Activated CD8-positive, alpha-beta memory T cell treated with anti-CD3 and anti-CD28 coated beads, Interleukin-2, amount 50 U/mL, for 24 hours (primary cell): ENCODE results near the gene GPATCH11.

Experiments
- DNase-seq: peaks from one replicate; pipeline ENCODE4 v3.0.0-alpha.2; 2020; ENCODE audit errors: extremely low read depth

Gene GPATCH11

GRCh38 chr2:37083873-37084794 is at the start of gene GPATCH11, which contains the start of gene HEATR5B:
TSS of gene GPATCH11 (plus strand) at chr2:37084518. CDS start at chr2:37088382, 3,864 bp downstream.
TSS of gene HEATR5B (minus strand) at chr2:37084372. CDS start at chr2:37083414, 958 bp downstream.
- peak; percentile 76 for DNase-seq

- no peak for DNase-seq
Measured at GRCh38 chr2:37037771-37038170, 46.5 kb upstream of the GPATCH11 start.

GRCh38 chr2:37039580-37039979 is 44.7 kb upstream of the GPATCH11 start:
- DNase-seq, result no peak

GRCh38 chr2:37052600-37053332 is 31.6 kb upstream of the GPATCH11 start:
- DNase-seq, result no peak

- no peak for DNase-seq
Measured at GRCh38 chr2:37059841-37060240, 24.5 kb upstream of the GPATCH11 start.

- DNase-seq, result no peak
Measured at GRCh38 chr2:37060446-37060845, 23.9 kb upstream of the GPATCH11 start.

- DNase-seq, result no peak
Measured at GRCh38 chr2:37061013-37061711, 23.2 kb upstream of the GPATCH11 start.

GRCh38 chr2:37061776-37062175 is 22.5 kb upstream of the GPATCH11 start:
- DNase-seq, result no peak

GRCh38 chr2:37068686-37069085 is 15.6 kb upstream of the GPATCH11 start:
- no peak for DNase-seq

GRCh38 chr2:37070931-37071330 is 13.4 kb upstream of the GPATCH11 start:
- DNase-seq, result no peak

GRCh38 chr2:37080266-37080665 is 4.1 kb upstream of the GPATCH11 start:
- DNase-seq, result no peak

- no peak for DNase-seq
Measured at GRCh38 chr2:37080689-37081088, 3.6 kb upstream of the GPATCH11 start.

GRCh38 chr2:37084797-37085196 is 479 bp downstream of the GPATCH11 start:
- no peak for DNase-seq

GRCh38 chr2:37085731-37086147 is 1.4 kb downstream of the GPATCH11 start:
- no peak for DNase-seq

GRCh38 chr2:37090019-37090477 is 5.7 kb downstream of the GPATCH11 start:
- DNase-seq, result no peak

GRCh38 chr2:37091873-37092272 is 7.6 kb downstream of the GPATCH11 start:
- DNase-seq, result no peak

- no peak for DNase-seq
Measured at GRCh38 chr2:37096568-37096967, 12.2 kb downstream of the GPATCH11 start.

- DNase-seq, result no peak
Measured at GRCh38 chr2:37098416-37099118, 14.2 kb downstream of the GPATCH11 start.

- no peak for DNase-seq
Measured at GRCh38 chr2:37100054-37100453, 15.7 kb downstream of the GPATCH11 start.

- no peak for DNase-seq
Measured at GRCh38 chr2:37102588-37102987, 18.3 kb downstream of the GPATCH11 start.

- no peak for DNase-seq
Measured at GRCh38 chr2:37104178-37104577, 19.9 kb downstream of the GPATCH11 start.
